Measurements from ENCODE around the gene ZC2HC1B. TPM values are rescaled to one million over a fixed set of nuclear protein-coding genes. Genes with fewer than 3 reads are reported as not detected.

The ZC2HC1B gene
- total and polyA plus RNA-seq, 4 donors, result 0.28 TPM; not detected in 3

DNA sequence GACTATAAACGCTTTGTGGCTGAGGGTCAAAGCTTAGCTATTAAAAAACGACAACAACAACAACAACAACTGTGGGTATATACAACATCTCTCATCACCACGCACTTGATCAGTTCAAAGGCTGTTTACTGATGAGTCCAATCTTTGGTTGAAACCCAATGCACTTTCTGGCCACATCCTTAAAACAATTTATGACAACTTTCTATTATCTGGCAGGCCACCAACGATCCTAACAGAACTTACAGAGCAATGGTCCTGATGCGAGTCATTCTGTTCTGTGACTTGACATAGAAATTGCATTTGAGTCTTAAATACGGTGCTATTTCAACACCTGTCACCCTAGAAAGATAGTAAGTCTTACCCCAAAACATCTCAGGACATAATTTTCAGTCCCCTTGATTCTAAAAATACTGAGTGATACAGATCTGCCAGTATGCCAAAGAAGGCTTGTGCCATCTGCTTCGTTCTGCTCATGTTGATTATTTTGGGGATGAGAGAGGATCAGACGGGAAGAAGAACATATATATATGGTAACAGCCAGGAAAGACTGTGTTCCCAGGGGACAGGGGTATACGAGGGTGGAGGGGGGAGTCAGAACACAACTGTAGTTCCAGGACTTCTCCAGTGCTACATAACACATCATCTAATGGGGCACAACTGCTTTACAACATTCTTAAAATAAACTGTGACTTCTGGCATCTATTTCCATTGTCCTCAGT is 87.9 kb downstream of the ZC2HC1B start:
- TF ChIP-seq, protein P1, sequence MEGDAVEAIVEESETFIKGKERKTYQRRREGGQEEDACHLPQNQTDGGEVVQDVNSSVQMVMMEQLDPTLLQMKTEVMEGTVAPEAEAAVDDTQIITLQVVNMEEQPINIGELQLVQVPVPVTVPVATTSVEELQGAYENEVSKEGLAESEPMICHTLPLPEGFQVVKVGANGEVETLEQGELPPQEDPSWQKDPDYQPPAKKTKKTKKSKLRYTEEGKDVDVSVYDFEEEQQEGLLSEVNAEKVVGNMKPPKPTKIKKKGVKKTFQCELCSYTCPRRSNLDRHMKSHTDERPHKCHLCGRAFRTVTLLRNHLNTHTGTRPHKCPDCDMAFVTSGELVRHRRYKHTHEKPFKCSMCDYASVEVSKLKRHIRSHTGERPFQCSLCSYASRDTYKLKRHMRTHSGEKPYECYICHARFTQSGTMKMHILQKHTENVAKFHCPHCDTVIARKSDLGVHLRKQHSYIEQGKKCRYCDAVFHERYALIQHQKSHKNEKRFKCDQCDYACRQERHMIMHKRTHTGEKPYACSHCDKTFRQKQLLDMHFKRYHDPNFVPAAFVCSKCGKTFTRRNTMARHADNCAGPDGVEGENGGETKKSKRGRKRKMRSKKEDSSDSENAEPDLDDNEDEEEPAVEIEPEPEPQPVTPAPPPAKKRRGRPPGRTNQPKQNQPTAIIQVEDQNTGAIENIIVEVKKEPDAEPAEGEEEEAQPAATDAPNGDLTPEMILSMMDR (IDR thresholded peaks at IDR 0.05; ENCODE audit: control extremely low read depth, extremely low read depth), result no peak
- no peak overlapping the region for H3K9ac ChIP-seq (ENCODE audit: insufficient read depth in 1 of 2, low read length in 2 of 2)
- peak in 2 of 3 donors; percentile 73 for DNase-seq
- no peaks in the 10 kb centered on the region for H3K27me3 ChIP-seq (ENCODE audit: control insufficient read depth in 3 of 3, insufficient read depth in 3 of 3, low read length in 2 of 3)
- ATAC-seq (ENCODE audit: insufficient read depth, low FRiP score), result no peak
- 88 to 91% methylated on average over 9 of the region's 9 CpGs for WGBS, 2 donors
- H3K9me3 ChIP-seq (ENCODE audit: control insufficient read depth in 4 of 4, insufficient read depth in 3 of 4, low read length in 3 of 4), result peaks cover 0 to 6% (median 3%) of the 10 kb centered on the region in 4 donors
- no peak overlapping the region for H3K4me3 ChIP-seq
- H3K27ac ChIP-seq (ENCODE audit: low read depth in 1 of 2, low read length in 1 of 2), result no peak overlapping the region
- H3K4me1 ChIP-seq (ENCODE audit: control insufficient read depth in 5 of 5, insufficient read depth in 5 of 5, low read length in 5 of 5), result peaks cover 0 to 31% (median 18%) of the 10 kb centered on the region in 5 donors
- peaks cover 3 to 14% (median 9%) of the 10 kb centered on the region in 4 donors for H3K36me3 ChIP-seq (ENCODE audit: control insufficient read depth in 4 of 4, insufficient read depth in 4 of 4, low read length in 4 of 4)

DNA sequence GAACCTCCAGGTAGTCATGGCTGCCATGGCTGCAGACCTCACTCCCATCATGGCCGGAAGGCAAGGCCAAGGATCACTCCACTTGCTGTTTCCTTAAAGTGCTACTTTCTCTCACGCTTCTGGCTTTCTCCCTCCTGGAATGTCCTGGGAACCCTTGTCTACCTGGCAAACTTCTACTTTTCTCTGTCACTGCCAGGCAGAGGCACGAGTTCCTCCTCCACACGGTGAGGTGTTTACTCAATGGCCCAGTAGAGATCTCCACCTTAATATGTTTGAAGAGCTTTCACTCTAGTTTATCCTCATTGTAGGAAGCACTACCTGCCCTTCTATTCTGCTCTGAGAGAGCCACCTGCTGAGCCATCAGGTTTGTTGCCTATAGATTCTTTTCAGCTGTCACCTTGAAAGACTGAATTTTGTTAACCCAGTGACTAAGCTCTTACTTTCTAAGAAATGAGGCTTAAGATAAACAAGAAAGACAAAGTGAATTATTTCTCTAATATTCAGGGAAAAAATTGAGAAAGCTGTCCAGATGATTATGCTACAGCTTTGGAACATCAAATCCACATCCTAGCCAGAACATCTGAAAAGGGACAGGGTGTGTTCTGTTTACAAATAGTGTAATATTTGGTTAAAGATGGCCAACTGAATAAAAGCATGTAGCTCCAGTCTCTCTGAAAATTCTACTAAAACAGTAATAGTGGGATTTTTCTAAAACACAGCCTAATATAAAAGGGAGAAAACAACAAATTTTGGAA is 88.8 kb downstream of the ZC2HC1B start:
- Histone ChIP-seq H3K4me1 (ENCODE audit: control insufficient read depth in 5 of 5, insufficient read depth in 5 of 5, low read length in 5 of 5) (peaks cover 0 to 35% (median 23%) of the 10 kb centered on the region in 5 donors), H3K27ac (ENCODE audit: low read depth in 1 of 2, low read length in 1 of 2) (no peak overlapping the region), H3K9ac (ENCODE audit: insufficient read depth in 1 of 2, low read length in 2 of 2) (no peak overlapping the region), H3K27me3 (ENCODE audit: control insufficient read depth in 3 of 3, insufficient read depth in 3 of 3, low read length in 2 of 3) (no peaks in the 10 kb centered on the region), H3K4me3 (no peak overlapping the region), H3K9me3 (ENCODE audit: control insufficient read depth in 4 of 4, insufficient read depth in 3 of 4, low read length in 3 of 4) (peaks cover 0 to under 1% (median 0%) of the 10 kb centered on the region in 4 donors), H3K36me3 (ENCODE audit: control insufficient read depth in 4 of 4, insufficient read depth in 4 of 4, low read length in 4 of 4) (peaks cover 0 to 5% (median 4%) of the 10 kb centered on the region in 4 donors)
- WGBS, 2 donors, result 71 to 82% methylated on average over 4 of the region's 4 CpGs
- TF ChIP-seq, protein P1 (IDR thresholded peaks at IDR 0.05; ENCODE audit: control extremely low read depth, extremely low read depth), result no peak
- ATAC-seq (ENCODE audit: insufficient read depth, low FRiP score) (peak; percentile 53), DNase-seq (peak in 1 of 3 donors; percentile 37)

DNA sequence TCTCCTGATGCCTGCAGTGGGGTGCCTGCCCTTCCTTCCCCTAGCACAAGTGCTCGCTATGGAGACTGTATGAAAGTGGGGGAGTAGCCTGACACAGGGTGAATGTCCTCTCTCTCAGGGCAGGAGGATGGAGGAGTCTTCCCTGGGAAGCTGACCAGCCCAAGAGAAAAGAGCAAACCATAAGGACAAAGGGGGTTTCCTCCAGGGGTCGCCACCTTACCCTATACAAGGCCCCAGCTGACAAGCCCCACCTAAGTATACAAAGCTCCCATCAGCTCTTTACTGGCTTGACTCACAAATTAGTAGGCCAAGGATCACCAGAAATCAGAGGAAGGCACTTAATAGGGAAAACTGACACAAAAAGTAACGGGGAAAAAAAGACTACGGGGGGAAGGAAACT is 89.6 kb downstream of the ZC2HC1B start:
- no peak for DNase-seq
- H3K4me1 ChIP-seq (ENCODE audit: control insufficient read depth in 5 of 5, insufficient read depth in 5 of 5, low read length in 5 of 5), result peaks cover 0 to 41% (median 27%) of the 10 kb centered on the region in 5 donors
- H3K27me3 ChIP-seq (ENCODE audit: control insufficient read depth in 3 of 3, insufficient read depth in 3 of 3, low read length in 2 of 3), result no peaks in the 10 kb centered on the region
- H3K9me3 ChIP-seq (ENCODE audit: control insufficient read depth in 4 of 4, insufficient read depth in 3 of 4, low read length in 3 of 4), result no peaks in the 10 kb centered on the region
- TF ChIP-seq, protein P1 (IDR thresholded peaks at IDR 0.05; ENCODE audit: control extremely low read depth, extremely low read depth), result no peak
- H3K9ac ChIP-seq (ENCODE audit: insufficient read depth in 1 of 2, low read length in 2 of 2), result no peak overlapping the region
- no peak overlapping the region for H3K27ac ChIP-seq (ENCODE audit: low read depth in 1 of 2, low read length in 1 of 2)
- ATAC-seq (ENCODE audit: insufficient read depth, low FRiP score), result no peak
- H3K4me3 ChIP-seq, result no peak overlapping the region
- 85 to 93% methylated on average over 4 of the region's 4 CpGs for WGBS, 2 donors
- peaks cover 0 to 3% (median 0%) of the 10 kb centered on the region in 4 donors for H3K36me3 ChIP-seq (ENCODE audit: control insufficient read depth in 4 of 4, insufficient read depth in 4 of 4, low read length in 4 of 4)

Data from lung (tissue), 12 donors.